H1 (cell line): ENCODE results near the gene SKAP1. TPM values are rescaled to one million over a fixed set of nuclear protein-coding genes. Genes with fewer than 3 reads are reported as not detected.

Source experiments
- ATF2 ChIP-seq: IDR thresholded peaks from 2 replicates; pipeline ENCODE4 v1.6.1; 2012; ENCODE audit warnings: low read length, inconsistent platforms
- POLR2A ChIP-seq, 2 experiments: IDR thresholded peaks; 1 replicate in 1 of 2; 2 replicates in 1 of 2; pipeline ENCODE4 v1.6.1; 2011; ENCODE audit warnings: low read depth in 2 of 2, low read length in 2 of 2, mild to moderate bottlenecking in 2 of 2; ENCODE audit errors: control extremely low read depth in 1 of 2
- polyA plus RNA-seq, 7 experiments: library from polyadenylated mRNA; depleted of rRNA in 3 of 7; stranded (reverse) in 5 of 7; unstranded in 2 of 7; fragments of >200 nt in 5 of 7; fragments of 200-250 nt in 2 of 7; gene quantifications; 1 replicate in 5 of 7; 2 replicates in 1 of 7; 4 replicates in 1 of 7; pipeline versions ENCODE4 v1.2.1 to v1.2.3, GENCODE V29; 2011 to 2013; ENCODE audit warnings: missing spikeins in 2 of 7, mixed read lengths in 2 of 7
- total RNA-seq: library from RNA; stranded (reverse); fragmentation: NEBNext Ultra II Directional; extraction: Animal tissue kit (Norgen Biotek cat#: 25700); gene quantifications from 2 replicates; pipeline ENCODE4 v1.2.1, GENCODE V29; 2021

Gene SKAP1
- total and polyA plus RNA-seq, 2 of the 8 experiments (the other 6 are each of a cell fraction or from before 2014, with no cell fraction given) = not detected

DNA sequence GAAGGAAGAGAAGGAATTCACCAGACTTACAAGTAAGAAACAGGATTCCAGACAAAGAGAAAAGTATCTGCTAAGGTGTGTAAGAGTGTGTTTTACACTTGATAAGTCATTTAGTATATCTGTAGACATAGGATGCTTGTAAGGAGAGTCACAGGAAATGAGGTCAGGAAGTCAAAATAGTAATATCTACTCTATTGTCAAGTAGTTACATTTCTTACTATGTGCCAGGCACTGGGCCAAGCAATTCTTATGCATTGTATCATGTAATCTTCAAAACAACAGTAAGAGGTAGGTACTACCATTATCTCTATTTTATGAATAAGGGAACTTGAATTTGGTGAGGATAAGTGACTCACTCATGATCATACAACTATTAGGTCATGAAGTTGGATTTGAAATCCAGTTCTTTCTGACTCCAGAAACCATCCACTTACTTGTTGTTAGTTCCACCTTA, 193.3 kb downstream of the SKAP1 start (continued):
- TF ChIP-seq ATF2 = no peak
- TF ChIP-seq POLR2A (IDR thresholded peaks at IDR 0.05; ENCODE audit: control extremely low read depth in 1 of 2, low read depth in 2 of 2, low read length in 2 of 2) = no peak
